GM18868 (cell line): ENCODE measurements around the gene CTRL.

ENCODE experiments used
- ATAC-seq: cut with Tn5 transposase; IDR thresholded peaks from one replicate; pipeline ENCODE4 v1.9.1; 2021; ENCODE audit warnings: mild to moderate bottlenecking, moderate library complexity; ENCODE audit not compliant: unreplicated experiment

Gene CTRL

DNA sequence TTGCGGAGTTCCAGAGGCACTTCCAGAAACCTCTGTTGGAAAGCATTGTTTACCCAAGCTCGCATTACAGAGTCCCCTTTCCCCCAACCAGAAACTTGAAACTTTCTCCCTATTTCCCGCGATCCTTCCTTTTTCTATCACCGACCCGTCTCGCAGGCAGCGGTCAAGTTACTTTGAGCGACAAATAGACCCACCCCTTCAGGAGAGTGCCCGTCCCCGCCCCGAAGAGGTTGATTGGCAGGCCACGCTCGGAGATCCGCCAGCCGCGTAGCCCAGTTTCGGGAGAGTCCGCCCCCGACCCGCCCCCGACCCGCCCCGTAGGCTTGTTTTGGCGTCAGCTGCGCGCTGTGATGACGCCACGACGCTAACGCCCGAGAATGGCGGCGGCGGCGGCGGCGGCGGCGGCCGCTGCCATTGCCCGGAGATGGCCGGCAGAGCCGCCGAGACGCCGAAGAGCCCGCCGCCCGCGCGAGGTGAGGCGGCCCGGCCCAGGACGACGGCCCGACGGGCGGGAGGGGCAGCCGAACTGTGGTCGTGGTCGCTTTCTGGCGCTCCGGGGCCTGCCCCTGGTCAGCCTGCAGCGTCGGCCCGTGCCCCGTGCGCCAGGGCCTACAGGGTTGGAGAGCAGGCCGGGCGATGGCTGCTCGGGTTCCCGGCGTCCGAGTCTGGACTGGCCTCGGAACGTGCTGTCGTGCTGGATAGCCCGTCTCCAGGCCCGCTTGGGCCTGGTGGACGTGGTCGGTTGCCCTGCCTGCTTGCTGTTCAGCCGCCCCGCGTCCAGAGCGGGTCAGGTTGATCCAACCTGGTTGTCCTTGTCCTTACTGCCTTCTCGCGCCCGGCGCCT lies 38.5 kb downstream of the CTRL start, which contains the start of gene PSKH1:
Gene PSKH1 (plus strand): TSS at position 356 of the 844 bp plus-strand sequence. CDS start 15,496 bp downstream, outside the sequence.
- peak; percentile 95 for ATAC-seq

DNA sequence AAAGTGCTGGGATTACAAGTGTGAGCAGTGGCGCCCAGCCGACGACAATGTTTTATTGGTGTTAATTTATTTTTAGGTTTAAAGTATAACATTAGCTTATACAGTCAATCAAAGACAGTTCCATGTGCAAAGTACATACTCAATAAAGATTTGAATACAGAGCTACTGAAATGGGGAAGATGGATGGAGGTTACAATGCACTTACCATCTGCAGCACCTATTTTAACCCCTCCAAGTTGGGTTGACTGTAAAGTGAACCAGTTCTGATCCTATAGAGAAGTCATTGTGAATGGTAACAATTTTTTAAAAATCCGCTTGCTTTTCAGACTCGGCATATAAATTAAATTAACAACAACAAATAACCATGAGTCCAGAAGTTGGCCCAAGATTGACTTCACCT lies 39.3 kb downstream of the CTRL start:
- ATAC-seq = no peak

DNA sequence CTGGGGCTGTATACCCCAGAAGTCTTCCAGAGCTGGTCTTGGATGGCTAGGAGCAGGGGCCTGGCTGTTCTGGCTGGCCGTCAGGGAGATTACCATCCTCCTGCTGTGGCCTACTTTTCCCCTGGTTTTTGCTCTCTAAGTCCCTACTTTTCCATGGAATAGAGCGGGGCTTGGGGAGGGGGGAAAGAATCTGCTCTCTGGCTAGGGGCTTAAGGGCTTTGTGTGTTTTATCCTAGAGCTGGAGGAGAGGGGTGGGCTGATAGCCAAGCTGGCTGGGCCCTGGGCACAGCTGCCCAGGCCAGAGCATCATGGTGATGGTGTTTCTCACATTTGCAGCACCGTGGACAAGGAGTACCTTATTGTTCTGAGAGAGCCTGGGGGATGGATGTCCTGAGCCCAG lies 43.3 kb downstream of the CTRL start:
- ATAC-seq = no peak

DNA sequence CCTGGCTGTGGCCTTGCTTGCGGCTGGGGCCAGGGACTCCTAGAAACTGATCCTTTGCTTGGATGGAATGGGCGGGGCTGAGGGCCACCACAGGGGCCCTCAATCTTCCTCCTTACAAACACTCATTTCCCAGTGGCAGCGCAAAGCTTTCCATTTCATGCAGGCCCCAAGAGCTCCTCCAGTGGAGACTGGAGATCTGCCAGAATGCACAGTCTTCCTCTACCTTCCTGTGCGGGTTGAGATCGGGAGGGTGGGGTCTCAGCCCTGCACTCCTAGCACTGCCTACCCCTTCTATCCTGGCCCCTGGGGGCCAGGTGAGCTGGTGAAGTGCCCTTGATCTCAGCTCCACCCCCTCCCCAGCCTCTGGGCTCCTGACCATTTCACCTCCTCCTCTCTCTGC lies 45.3 kb downstream of the CTRL start:
- no peak for ATAC-seq

DNA sequence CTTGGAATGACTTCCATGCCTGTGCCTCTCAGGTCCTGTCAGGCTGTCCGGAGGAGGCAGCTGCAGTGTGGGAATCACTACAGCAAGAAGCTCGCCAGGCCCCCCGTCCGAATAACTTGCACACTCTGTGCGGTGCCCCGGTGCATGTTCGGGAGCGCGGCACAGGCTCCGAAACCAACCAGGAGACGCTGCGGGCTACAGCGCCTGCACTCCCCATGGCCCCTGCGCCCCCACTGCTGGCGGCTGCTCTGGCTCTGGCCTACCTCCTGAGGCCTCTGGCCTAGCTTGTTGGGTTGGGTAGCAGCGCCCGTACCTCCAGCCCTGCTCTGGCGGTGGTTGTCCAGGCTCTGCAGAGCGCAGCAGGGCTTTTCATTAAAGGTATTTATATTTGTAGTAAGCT lies 45.7 kb downstream of the CTRL start:
- no peak for ATAC-seq

DNA sequence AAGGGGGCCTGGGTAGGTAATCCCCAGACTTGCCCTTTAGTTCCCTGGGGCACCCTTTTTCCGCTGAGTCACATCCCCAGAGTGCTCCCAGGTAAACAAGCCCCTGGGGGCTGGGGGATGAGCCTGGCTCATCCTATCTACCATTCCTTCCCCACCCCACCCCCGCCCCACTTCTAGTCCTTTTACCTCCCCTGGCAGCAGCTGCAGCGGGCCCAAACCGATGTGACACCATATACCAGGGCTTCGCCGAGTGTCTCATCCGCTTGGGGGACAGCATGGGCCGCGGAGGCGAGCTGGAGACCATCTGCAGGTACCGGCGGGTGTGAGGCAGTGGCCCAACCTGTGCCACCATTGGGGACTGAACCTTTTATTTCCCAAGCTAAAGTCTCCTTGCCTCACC lies 46.1 kb downstream of the CTRL start:
- ATAC-seq = no peak

DNA sequence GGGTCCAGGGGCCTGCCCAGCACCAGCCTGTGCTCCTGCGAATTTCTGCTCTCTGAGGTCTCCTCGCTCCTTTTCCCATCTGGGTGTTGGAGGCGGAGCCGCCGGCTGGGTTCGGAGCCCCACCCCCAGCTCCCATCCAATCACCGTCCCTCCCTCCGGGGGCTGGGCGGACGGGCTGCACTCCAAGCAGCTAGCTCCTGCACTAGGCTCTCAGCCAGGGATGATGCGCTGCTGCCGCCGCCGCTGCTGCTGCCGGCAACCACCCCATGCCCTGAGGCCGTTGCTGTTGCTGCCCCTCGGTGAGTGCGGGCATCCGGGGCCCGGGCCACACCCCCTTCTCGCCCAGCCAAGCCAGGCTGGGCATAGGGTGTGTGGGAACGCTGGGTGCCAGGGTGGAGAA lies 47.0 kb downstream of the CTRL start, which contains the start of gene NRN1L:
Gene NRN1L (plus strand): TSS at position 202 of the 400 bp plus-strand sequence. CDS start 19 bp downstream, at position 221.
- ATAC-seq = no peak

DNA sequence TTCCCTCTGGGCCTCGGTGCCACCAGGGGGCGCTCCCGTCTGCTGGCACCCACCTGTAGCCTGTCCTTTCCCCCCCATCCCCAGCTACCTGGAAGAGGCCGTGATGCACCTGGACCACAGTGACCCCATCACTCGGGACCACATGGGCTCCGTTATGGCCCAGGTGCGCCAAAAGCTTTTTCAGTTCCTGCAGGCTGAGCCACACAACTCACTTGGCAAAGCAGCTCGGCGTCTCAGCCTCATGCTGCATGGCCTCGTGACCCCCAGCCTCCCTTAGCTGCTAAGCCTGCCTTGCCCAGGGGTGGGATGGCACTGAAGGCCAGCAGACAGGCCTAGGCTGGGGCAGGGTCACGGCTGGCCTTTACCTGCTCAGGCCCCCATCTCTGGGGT lies 47.8 kb downstream of the CTRL start:
- no peak for ATAC-seq

DNA sequence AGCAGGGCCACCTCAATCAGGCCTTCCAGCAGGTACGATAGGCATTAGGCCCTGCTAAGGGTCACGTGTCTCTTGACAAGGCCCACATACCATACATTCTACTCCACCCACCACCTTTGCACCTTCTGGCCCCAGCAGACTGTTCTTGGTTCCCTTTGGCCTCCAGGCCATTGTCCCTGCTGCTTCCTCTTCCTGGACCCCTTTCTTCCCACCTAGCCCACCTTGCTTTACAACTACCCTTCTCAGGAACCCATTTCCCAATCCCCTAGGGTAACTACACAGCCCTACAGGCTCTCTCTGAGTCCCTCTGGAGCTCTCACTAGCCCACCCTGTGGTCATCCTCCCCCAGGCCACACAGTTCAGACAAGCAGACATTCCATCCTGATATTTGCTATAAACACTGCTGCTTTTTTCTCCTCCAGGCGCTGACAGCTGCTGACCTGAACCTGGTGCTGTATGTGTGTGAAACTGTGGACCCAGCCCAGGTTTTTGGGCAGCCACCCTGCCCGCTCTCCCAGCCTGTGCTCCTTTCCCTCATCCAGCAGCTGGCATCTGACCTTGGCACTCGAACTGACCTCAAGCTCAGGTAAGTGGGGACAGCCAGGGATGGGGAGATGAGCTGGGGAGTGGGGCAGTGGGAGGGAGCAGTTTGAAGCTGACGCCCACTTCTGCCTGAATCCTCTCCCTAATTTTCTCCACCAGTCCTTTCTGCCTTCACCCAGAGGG lies 48.4 kb downstream of the CTRL start:
- no peak for ATAC-seq

DNA sequence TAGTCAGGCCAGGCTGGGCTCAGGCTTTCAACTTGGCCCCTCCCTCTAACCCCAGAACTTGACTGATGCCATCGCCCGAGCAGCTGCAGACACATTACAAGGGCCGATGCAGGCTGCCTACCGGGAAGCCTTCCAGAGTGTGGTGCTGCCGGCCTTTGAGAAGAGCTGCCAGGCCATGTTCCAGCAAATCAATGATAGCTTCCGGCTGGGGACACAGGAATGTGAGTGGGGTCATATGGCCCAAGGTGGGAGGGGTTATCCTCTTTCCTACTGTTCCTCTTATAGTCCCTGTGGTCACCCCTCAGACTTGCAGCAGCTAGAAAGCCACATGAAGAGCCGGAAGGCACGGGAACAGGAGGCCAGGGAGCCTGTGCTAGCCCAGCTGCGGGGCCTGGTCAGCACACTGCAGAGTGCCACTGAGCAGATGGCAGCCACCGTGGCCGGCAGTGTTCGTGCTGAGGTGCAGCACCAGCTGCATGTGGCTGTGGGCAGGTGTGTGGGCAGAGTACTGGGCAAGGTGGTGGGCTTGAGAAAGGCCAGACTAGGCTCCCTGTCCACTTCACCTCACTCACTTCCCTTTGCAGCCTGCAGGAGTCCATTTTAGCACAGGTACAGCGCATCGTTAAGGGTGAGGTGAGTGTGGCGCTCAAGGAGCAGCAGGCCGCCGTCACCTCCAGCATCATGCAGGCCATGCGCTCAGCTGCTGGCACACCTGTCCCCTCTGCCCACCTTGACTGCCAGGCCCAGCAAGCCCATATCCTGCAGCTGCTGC lies 49.1 kb downstream of the CTRL start:
- no peak for ATAC-seq

DNA sequence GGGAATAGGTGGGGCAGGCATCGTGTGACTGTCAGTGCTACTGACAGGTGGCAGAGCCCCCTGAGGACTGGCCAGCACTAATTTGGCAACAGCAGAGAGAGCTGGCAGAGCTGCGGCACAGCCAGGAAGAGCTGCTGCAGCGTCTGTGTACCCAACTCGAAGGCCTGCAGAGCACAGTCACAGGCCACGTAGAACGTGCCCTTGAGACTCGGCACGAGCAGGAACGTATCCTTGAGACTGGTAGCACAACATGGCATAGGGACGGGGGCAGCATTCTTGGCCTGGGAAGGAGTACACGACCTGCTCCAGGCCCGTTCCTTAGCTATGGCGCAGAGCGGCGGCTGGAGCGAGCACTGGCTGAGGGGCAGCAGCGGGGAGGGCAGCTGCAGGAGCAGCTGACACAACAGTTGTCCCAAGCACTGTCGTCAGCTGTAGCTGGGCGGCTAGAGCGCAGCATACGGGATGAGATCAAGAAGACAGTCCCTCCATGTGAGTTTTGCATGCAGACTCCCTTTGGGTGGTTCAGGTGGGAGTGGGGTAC lies 50.0 kb downstream of the CTRL start:
- no peak for ATAC-seq

DNA sequence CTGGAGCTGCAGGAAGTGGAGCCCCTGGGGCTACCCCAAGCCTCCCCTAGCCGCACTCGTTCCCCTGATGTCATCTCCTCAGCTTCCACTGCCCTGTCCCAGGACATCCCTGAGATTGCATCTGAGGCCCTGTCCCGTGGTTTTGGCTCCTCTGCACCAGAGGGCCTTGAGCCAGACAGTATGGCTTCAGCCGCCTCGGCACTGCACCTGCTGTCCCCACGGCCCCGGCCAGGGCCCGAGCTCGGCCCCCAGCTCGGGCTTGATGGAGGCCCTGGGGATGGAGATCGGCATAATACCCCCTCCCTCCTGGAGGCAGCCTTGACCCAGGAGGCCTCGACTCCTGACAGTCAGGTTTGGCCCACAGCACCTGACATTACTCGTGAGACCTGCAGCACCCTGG lies 51.1 kb downstream of the CTRL start:
- ATAC-seq = no peak

DNA sequence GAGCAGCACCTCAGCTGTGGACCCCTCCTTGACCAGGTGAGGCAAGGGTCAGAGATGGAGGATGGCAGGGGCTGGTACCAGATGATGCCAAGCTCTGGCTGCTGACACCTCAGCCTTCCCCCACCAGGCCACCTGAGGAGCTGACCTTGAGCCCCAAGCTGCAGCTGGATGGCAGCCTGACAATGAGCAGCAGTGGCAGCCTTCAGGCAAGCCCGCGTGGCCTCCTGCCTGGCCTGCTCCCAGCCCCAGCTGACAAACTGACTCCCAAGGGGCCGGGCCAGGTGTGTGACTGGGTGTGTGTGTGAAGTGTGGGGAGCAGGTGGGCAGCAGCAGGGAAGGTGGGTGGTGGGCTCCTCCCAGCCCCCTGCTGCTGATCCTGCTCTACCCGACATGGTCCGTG lies 51.7 kb downstream of the CTRL start:
- ATAC-seq = no peak
